ENCODE measurements around the gene TRIM67.

DNA sequence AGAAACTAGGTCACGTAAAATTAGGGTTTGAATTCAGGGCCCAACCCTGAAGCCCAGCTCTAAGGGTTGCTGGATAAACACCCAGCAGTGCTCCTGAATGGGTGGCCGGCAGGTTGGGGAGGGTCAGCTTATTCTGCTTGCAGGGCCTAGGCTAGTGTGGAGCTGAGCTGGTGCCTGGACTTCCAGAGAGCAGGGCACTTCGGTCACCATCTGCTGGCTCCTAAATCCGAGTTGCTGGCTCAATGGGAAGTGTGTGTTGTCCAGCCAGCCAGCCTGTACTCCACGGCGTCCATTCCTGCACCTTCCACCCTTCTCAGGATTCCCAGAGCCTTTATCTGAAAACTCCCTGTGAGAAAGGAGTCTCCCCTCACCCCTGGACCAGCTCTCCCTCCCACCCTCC, 23.0 kb downstream of the TRIM67 start:
- TF ChIP-seq JUNB (IDR thresholded peaks at IDR 0.05) (no peak), NR3C1 (IDR thresholded peaks at IDR 0.05) (no peak), EP300 (IDR thresholded peaks at IDR 0.05) (no peak), POLR2A (IDR thresholded peaks at IDR 0.05; ENCODE audit: low read length) (no peak), CHD2 (IDR thresholded peaks at IDR 0.05; ENCODE audit: low read length, partially characterized antibody) (no peak), CBX2 (IDR thresholded peaks at IDR 0.05; ENCODE audit: borderline replicate concordance, low read depth) (no peak), CHD4 (IDR thresholded peaks at IDR 0.05; ENCODE audit: borderline replicate concordance) (no peak)
- TF ChIP-seq, protein P1, sequence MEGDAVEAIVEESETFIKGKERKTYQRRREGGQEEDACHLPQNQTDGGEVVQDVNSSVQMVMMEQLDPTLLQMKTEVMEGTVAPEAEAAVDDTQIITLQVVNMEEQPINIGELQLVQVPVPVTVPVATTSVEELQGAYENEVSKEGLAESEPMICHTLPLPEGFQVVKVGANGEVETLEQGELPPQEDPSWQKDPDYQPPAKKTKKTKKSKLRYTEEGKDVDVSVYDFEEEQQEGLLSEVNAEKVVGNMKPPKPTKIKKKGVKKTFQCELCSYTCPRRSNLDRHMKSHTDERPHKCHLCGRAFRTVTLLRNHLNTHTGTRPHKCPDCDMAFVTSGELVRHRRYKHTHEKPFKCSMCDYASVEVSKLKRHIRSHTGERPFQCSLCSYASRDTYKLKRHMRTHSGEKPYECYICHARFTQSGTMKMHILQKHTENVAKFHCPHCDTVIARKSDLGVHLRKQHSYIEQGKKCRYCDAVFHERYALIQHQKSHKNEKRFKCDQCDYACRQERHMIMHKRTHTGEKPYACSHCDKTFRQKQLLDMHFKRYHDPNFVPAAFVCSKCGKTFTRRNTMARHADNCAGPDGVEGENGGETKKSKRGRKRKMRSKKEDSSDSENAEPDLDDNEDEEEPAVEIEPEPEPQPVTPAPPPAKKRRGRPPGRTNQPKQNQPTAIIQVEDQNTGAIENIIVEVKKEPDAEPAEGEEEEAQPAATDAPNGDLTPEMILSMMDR (IDR thresholded peaks at IDR 0.05), result no peak
- TF ChIP-seq, protein P2, sequence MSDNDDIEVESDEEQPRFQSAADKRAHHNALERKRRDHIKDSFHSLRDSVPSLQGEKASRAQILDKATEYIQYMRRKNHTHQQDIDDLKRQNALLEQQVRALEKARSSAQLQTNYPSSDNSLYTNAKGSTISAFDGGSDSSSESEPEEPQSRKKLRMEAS (IDR thresholded peaks at IDR 0.05), result no peak

Data from A549 (cell line).